GDM1 (cell line): Measurements from ENCODE around the gene TOPBP1.
"Not testable (repeated sequence)": the region's sequence is repeated elsewhere in the genome, so short reads cannot be mapped to it uniquely, and the experiment has no call there.

Experiments
- DNase-seq: peaks from one replicate; lab custom pipeline; 2025; lab: John Stamatoyannopoulos, UW

Gene TOPBP1

GRCh38 chr3:133661454-133662277, at the start of gene TOPBP1:
Gene TOPBP1 (minus strand): TSS chr3:133661941. CDS start chr3:133661127, 814 bp downstream.
- DNase-seq, result peak; percentile 77

- no peak for DNase-seq
Measured at GRCh38 chr3:133711013-133711412, 49.3 kb upstream of the TOPBP1 start.

DNA sequence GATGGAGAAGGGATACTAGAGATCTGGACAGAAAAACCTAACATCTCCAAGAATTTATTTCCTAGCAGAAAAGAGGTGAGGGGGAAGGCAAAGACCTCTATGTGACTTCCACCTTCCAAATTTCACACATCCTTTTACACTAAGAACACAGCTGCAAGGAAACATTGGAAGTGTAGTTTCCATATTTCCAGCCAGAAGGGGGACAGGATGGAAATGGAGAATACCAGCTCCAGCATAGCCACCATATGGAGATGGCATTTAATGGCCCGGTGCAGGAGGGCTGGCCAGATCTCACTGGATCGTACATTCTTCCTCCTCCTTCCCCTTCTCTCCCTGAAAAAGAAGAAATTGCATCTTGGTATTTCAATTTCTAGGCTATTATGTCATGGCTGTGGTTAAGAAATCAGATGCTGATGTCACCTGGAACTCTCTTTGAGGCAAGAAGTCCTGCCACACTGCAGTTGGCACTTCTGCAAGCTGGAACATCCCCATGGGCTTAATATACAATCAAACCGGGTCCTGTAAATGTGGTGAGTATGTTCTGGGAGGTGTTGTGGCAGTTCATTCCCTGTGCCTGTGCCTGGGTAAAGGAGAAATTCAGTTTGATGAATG, 47.5 kb upstream of the TOPBP1 start:
- no peak for DNase-seq

DNA sequence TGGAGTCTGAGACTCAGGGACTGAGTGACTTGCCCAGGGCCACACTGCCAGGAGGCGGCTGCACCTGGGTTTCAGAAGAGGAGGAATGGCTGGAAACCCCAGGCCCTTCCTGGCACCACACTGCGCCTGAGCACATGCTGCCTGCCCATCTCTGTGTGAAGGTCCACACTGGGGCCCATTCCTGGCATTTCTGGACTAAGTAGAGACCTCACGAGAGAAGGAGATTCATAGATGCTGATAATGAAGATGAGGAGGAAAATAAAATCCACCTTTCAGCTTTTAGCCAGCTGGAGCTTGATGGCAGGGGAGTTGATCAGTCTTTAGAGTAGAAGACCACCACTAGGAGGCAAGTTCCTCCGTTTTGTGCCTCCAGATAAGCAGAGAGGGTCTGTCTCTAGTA, 44.3 kb upstream of the TOPBP1 start:
- DNase-seq, result no peak

DNA sequence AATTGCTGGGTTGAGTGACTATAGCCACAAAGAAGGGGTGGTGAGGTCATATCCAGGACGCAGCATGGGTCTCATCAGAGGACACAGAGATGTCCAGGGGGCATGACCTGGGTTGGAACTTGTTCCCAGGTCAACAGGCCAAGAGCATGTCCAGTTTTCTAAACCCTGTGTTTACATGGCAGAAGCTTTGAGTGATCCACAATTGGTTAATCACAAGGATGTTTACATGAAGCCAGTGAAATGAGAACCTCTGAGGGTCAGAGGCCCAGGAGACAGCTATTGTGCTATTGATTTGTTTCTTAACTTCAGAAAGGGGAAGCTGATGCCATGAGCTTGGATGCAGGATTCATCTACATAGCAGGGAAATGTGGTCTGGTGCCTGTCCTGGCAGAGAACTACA, 42.2 kb upstream of the TOPBP1 start:
- no peak for DNase-seq

- no peak for DNase-seq
Measured at GRCh38 chr3:133701435-133702358, 40.0 kb upstream of the TOPBP1 start.

DNA sequence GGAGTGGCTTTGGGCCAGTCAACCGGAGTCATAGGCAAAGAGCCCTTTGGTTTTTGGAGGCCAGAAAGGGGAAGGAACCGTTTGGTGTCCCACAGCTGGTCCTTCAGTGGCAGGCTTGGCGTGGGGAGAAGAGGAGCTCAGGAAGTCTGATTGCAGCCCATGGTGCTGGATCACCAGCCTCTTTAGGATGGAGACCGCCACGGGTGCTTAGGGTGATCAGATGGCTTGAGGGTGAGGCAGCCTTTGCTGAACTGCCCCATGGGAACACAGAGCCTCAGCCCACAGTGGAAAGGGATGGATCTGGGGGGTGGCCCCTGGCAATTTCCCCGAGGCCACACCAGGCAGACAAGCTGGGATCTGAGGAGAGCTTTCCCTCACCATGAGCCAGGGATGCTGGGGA, 38.6 kb upstream of the TOPBP1 start:
- DNase-seq, result no peak

GRCh38 chr3:133699903-133700302, 38.2 kb upstream of the TOPBP1 start:
- no peak for DNase-seq

GRCh38 chr3:133699467-133699866, 37.7 kb upstream of the TOPBP1 start:
- DNase-seq, result no peak

DNA sequence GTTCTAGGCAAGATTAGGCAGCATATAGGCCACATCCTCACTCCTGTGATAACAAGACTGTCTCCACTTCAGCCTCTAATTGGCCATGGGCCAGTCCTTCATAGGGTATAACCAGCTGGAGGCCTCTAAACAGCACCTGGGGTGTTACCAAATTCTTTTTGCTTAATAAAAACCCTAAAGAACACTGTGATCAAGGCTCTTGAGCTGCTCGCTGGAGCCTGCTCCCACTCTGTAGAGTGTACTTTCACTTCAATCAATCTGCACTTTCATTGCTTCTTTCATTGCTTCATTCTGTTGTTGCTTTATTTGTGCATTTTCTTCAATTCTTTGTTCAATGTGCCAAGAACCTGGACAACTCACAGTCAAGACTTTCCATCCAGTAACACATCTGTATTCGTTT, 36.2 kb upstream of the TOPBP1 start:
- DNase-seq, result no peak

DNA sequence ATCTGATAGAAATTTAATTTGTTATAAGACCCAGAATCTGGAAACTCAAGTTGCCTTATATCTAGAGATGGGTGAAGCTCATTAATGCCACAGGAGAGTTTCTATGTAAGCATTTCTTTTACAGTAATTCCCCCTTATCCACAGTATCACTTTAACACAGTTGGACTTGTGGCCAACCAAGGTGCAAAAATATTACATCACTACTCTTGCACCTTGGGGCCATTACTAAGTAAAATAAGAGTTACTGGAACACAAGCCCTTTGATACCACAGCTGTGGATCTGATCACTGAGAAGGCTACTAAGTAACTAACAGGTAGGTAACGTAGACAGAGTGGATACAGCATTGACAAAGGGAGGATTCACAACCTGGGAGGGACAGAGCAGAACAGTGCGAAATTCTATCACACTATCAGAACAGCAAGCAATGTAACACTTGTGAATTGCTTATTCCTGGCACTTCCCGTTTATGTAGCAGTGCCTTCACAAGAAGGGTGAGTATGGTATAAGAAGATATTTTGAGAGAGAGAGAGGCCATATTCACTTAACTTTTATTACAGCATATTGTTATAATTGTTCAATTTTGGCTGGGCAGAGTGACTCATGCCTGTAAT, 33.9 kb upstream of the TOPBP1 start:
- no peak for DNase-seq

DNA sequence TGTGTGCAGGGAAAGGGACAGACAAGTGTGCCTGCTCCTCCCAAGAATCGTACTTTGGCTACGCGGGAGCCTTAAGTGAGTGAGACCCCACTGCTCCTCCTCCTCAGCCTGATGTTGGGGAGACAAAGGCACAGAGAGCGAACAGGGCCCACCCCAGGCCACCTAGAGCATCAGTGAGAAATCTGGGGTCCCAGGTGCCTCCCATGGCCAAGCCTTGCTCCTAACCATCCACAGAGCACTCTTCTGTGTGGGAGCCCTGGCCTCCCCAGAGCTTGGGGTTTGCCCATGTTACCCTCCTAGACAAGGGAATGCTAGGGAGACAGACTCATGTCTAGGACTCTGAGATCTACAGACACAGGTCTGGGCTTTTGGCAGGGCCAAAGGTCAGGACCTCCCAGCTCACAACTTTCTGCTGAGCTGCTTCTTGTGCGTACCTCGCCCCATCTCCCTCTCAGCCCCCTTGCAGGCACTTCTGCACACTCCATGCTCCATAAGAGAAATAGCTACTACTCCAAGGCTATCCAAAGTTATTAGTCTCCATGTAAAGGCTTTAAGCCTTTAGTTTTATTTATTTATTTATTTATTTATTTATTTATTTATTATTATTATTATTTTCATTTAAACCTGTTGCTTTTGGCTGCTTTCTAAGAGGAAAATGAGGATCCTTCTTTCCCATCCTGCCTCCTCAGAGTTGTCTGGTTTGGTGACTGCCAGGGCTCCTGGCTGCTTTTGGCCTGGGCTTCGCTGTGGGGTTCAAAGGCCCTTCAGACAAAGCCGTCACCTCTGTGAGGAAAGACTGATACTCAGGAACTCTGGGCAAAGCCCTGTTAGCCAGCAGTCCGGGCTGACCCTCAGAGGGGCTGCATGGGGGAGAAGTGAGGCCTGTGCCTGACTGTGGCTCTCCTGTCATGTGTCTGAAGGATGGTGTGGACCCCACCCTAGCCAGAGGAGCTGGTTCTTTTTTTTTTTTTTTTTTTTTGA, 32.8 kb upstream of the TOPBP1 start:
- no peak for DNase-seq

GRCh38 chr3:133693821-133694220, 32.1 kb upstream of the TOPBP1 start:
- no peak for DNase-seq

GRCh38 chr3:133692759-133693158, 31.0 kb upstream of the TOPBP1 start:
- no peak for DNase-seq

DNA sequence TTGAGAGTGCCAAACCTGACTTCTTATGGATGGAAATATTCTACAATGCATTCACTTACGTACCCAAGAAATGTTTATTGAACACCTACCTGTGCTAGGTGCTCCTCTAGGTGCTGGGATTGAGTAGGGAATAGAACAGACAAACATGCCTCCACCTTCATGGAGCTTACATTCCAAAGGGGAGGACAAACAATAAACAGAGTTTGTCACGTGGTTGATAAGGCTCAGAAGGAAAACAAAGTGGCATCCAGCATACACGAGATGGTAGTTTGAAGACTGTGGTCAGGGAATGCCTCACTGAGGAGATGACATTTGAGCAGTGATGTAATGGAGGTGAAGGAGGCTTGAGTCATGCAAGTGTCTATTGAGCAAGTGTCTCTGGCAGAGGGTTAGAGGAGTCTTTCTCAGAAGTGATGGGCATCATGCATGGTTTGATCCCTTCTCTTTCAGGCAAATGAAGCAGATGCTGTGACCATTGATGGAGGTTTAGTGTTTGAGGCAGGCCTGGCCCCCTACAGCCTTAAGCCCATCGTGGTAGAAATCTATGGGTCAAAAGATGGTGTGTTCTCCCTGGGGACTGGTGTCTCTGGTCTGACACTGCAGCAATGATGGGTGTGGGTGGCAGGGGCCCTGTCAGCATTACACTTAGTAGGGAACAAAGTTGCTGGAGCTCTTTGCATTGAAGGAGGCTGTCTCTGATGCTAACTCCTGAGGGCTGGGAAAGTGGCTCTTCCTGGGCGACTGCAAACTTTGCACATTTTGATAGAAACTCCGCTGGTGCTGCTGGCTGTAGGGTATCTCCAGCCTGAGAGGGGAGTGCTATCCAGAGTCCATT, 29.7 kb upstream of the TOPBP1 start:
- no peak for DNase-seq

DNA sequence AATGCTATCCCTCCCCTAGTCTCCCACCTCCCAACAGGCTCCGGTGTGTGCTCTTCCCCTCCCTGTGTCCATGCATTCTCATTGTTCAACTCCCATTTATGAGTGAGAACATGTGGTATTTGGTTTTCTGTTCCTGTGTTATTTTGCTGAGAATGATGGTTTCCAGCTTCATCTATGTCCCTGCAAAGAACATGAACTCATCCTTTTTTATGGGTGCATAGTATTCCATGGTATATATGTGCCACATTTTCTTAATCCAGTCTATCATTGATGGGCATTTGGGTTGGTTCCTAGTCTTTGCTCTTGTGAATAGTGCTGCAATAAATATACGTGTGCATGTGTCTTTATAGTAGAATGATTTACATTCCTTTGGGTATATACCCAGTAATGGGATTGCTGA, 16.3 kb upstream of the TOPBP1 start:
- DNase-seq, result not testable (repeated sequence)

- DNase-seq, result no peak
Measured at GRCh38 chr3:133676336-133677118, 14.8 kb upstream of the TOPBP1 start.

GRCh38 chr3:133675631-133676335, 14.0 kb upstream of the TOPBP1 start:
- no peak for DNase-seq
